IPS DF 6.9 (cell line): ENCODE data around the gene CUX1.
A peak's percentile ranks its signal among the peaks of the same experiment; 100 is the strongest.

ENCODE experiments used
- DNase-seq: peaks from one replicate; pipeline ENCODE4 v3.0.0-alpha.2; 2013; ENCODE audit warnings: low read depth, low spot score
- H3K27ac ChIP-seq: one replicate; pipeline ENCODE4 v1.5.1; 2013; ENCODE audit warnings: low read length, control low read depth
- H3K27me3 ChIP-seq: 2 replicates; pipeline ENCODE4 v1.6.1; 2013; ENCODE audit warnings: mild to moderate bottlenecking, low read length; ENCODE audit not compliant: control insufficient read depth, insufficient read depth
- H3K36me3 ChIP-seq: 2 replicates; pipeline ENCODE4 v1.6.1; 2013; ENCODE audit warnings: low read length; ENCODE audit not compliant: control insufficient read depth, insufficient read depth
- H3K4me1 ChIP-seq: 2 replicates; pipeline ENCODE4 v1.6.1; 2013; ENCODE audit warnings: low read length; ENCODE audit not compliant: control insufficient read depth, insufficient read depth
- H3K4me3 ChIP-seq: 2 replicates; pipeline ENCODE4 v1.5.1; 2013; ENCODE audit warnings: mild to moderate bottlenecking, low read length
- H3K9me3 ChIP-seq: 2 replicates; pipeline ENCODE4 v1.6.1; 2013; ENCODE audit warnings: low read length, inconsistent platforms; ENCODE audit not compliant: control insufficient read depth, insufficient read depth
- WGBS: extraction: QIAGEN DNeasy Blood & Tissue Kit; methylation state at CpG from one replicate; pipeline ENCODE4 v1.1.7; 2013; ENCODE audit warnings: mixed read lengths, missing lambda C conversion rate; ENCODE audit not compliant: insufficient read length, insufficient coverage; 5-methylcytosine and 5-hydroxymethylcytosine counted together

Gene CUX1

GRCh38 chr7:102234801-102235550 lies 417.6 kb downstream of the CUX1 start:
- Histone ChIP-seq H3K9me3 (no peaks in the 10 kb centered on the region), H3K4me1 (no peaks in the 10 kb centered on the region), H3K27me3 (no peaks in the 10 kb centered on the region), H3K27ac (no peak overlapping the region), H3K36me3 (peaks cover 8% of the 10 kb centered on the region; the same call in 1 of the 2 replicates), H3K4me3 (no peak overlapping the region)
- WGBS = no CpG with 5 or more reads among the region's 19 CpGs
- no peak for DNase-seq

GRCh38 chr7:102236102-102236501 lies 418.7 kb downstream of the CUX1 start:
- WGBS = no CpG with 5 or more reads among the region's 7 CpGs
- H3K4me1 ChIP-seq = no peaks in the 10 kb centered on the region
- DNase-seq = no peak
- no peak overlapping the region for H3K27ac ChIP-seq
- no peaks in the 10 kb centered on the region for H3K9me3 ChIP-seq
- no peaks in the 10 kb centered on the region for H3K27me3 ChIP-seq
- peaks cover 8% of the 10 kb centered on the region; the same call in 1 of the 2 replicates for H3K36me3 ChIP-seq
- no peak overlapping the region for H3K4me3 ChIP-seq

- no peak for DNase-seq
- Histone ChIP-seq H3K9me3 (no peaks in the 10 kb centered on the region), H3K27me3 (no peaks in the 10 kb centered on the region), H3K27ac (no peak overlapping the region), H3K4me1 (no peaks in the 10 kb centered on the region), H3K36me3 (peaks cover 8% of the 10 kb centered on the region; the same call in 1 of the 2 replicates), H3K4me3 (no peak overlapping the region)
- no CpG with 5 or more reads among the region's 14 CpGs for WGBS
Measured at GRCh38 chr7:102236592-102237287, 419.3 kb downstream of the CUX1 start.

- 0 out of 2 replicates have a peak, but pooled peaks cover 2% of the 10 kb centered on the region for H3K36me3 ChIP-seq
- H3K4me1 ChIP-seq = no peaks in the 10 kb centered on the region
- no peaks in the 10 kb centered on the region for H3K9me3 ChIP-seq
- H3K27me3 ChIP-seq = no peaks in the 10 kb centered on the region
- H3K4me3 ChIP-seq = no peak overlapping the region
- no peak for DNase-seq
- WGBS = no CpG with 5 or more reads among the region's 35 CpGs
- H3K27ac ChIP-seq = no peak overlapping the region
Measured at GRCh38 chr7:102239206-102239820, 421.9 kb downstream of the CUX1 start.

- Histone ChIP-seq H3K27me3 (no peaks in the 10 kb centered on the region), H3K27ac (no peak overlapping the region), H3K36me3 (0 out of 2 replicates have a peak, but pooled peaks cover 2% of the 10 kb centered on the region), H3K4me3 (no peak overlapping the region), H3K4me1 (no peaks in the 10 kb centered on the region), H3K9me3 (no peaks in the 10 kb centered on the region)
- no CpG with 5 or more reads among the region's 8 CpGs for WGBS
- DNase-seq = no peak
Measured at GRCh38 chr7:102241431-102241830, 424.0 kb downstream of the CUX1 start.

- Histone ChIP-seq H3K27ac (no peak overlapping the region), H3K4me1 (peaks cover 2% of the 10 kb centered on the region; the same call in 1 of the 2 replicates), H3K9me3 (no peaks in the 10 kb centered on the region), H3K4me3 (no peak overlapping the region), H3K36me3 (no peaks in the 10 kb centered on the region), H3K27me3 (no peaks in the 10 kb centered on the region)
- WGBS = no CpG with 5 or more reads among the region's 4 CpGs
- no peak for DNase-seq
Measured at GRCh38 chr7:102244601-102245000, 427.2 kb downstream of the CUX1 start.

GRCh38 chr7:102248081-102248455 lies 430.6 kb downstream of the CUX1 start:
- Histone ChIP-seq H3K27ac (no peak overlapping the region), H3K4me3 (peak overlapping the region; percentile 21; the same call in 1 of the 2 replicates), H3K4me1 (peaks cover 2% of the 10 kb centered on the region; the same call in 1 of the 2 replicates), H3K9me3 (no peaks in the 10 kb centered on the region), H3K36me3 (no peaks in the 10 kb centered on the region), H3K27me3 (no peaks in the 10 kb centered on the region)
- no peak for DNase-seq
- no CpG with 5 or more reads among the region's 14 CpGs for WGBS

GRCh38 chr7:102248456-102249395 lies 431.3 kb downstream of the CUX1 start:
- no peak overlapping the region for H3K27ac ChIP-seq
- peak overlapping the region; percentile 21; the same call in 1 of the 2 replicates for H3K4me3 ChIP-seq
- H3K36me3 ChIP-seq = no peaks in the 10 kb centered on the region
- H3K9me3 ChIP-seq = no peaks in the 10 kb centered on the region
- no CpG with 5 or more reads among the region's 117 CpGs for WGBS
- no peaks in the 10 kb centered on the region for H3K27me3 ChIP-seq
- H3K4me1 ChIP-seq = peaks cover 2% of the 10 kb centered on the region; the same call in 1 of the 2 replicates
- no peak for DNase-seq

- H3K27me3 ChIP-seq = no peaks in the 10 kb centered on the region
- peaks cover 2% of the 10 kb centered on the region; the same call in 1 of the 2 replicates for H3K4me1 ChIP-seq
- DNase-seq = no peak
- H3K9me3 ChIP-seq = no peaks in the 10 kb centered on the region
- no CpG with 5 or more reads among the region's 7 CpGs for WGBS
- H3K4me3 ChIP-seq = no peak overlapping the region
- H3K36me3 ChIP-seq = no peaks in the 10 kb centered on the region
- H3K27ac ChIP-seq = no peak overlapping the region
Measured at GRCh38 chr7:102251531-102252365, 434.3 kb downstream of the CUX1 start.
